OCI-LY3 (cell line): ENCODE data around the gene LGI2.
"Not testable (repeated sequence)": the region's sequence is repeated elsewhere in the genome, so short reads cannot be mapped to it uniquely, and the experiment has no call there.

Experiments
- H2AFZ ChIP-seq: fragments of 200-600, 300-600 bp; shearing (Covaris generic); 2 replicates; pipeline ENCODE4 v1.6.0; 2014; ENCODE audit warnings: antibody characterized with exemption, low read depth, low read length
- H3K27ac ChIP-seq: fragments of 200-600, 300-600 bp; sonication (generic); 2 replicates; pipeline ENCODE4 v1.5.1; 2014; ENCODE audit warnings: mild to moderate bottlenecking, low read length, moderate library complexity, mixed read lengths
- H3K27me3 ChIP-seq: fragments of 200-600, 300-600 bp; sonication (generic); 2 replicates; pipeline ENCODE4 v1.6.1; 2014; ENCODE audit warnings: low read depth, low read length, mixed read lengths
- H3K36me3 ChIP-seq: fragments of 200-600, 300-600 bp; sonication (generic); replicated peaks from 2 replicates; pipeline ENCODE3; 2014; ENCODE audit warnings: low read depth, low read length, mixed read lengths
- H3K4me1 ChIP-seq: fragments of 300-600, 200-600 bp; sonication (generic); 2 replicates; pipeline ENCODE4 v1.6.1; 2014; ENCODE audit warnings: low read length, mixed read lengths
- H3K4me2 ChIP-seq: fragments of 200-600, 300-600 bp; sonication (generic); 2 replicates; pipeline ENCODE4 v1.6.1; 2014; ENCODE audit warnings: low read length, mixed read lengths
- H3K4me3 ChIP-seq: fragments of 300-600, 200-600 bp; sonication (generic); 2 replicates; pipeline ENCODE4 v1.5.1; 2014; ENCODE audit warnings: antibody characterized with exemption, mild to moderate bottlenecking, low read length, moderate library complexity
- H3K79me2 ChIP-seq: fragments of 300-600, 200-600 bp; shearing (Covaris generic); 2 replicates; pipeline ENCODE4 v1.6.1; 2014; ENCODE audit warnings: mild to moderate bottlenecking, low read length, mixed read lengths
- H3K9ac ChIP-seq: fragments of 300-600, 200-600 bp; shearing (Covaris generic); 2 replicates; pipeline ENCODE4 v1.6.0; 2014; ENCODE audit warnings: mild to moderate bottlenecking, low read length, moderate library complexity
- H3K9me3 ChIP-seq: fragments of 200-600, 300-600 bp; shearing (Covaris generic); 2 replicates; pipeline ENCODE4 v1.6.1; 2014; ENCODE audit warnings: low read length, mixed read lengths; ENCODE audit not compliant: insufficient read depth
- H4K20me1 ChIP-seq: fragments of 200-600, 300-600 bp; sonication (generic); 2 replicates; pipeline ENCODE4 v1.6.1; 2016; ENCODE audit warnings: low read length, mixed read lengths; ENCODE audit not compliant: insufficient read depth
- CTCF ChIP-seq: fragments of 200-600, 300-600 bp; sonication (generic); IDR thresholded peaks from 2 replicates; pipeline ENCODE4 v1.5.1; 2014; ENCODE audit warnings: antibody characterized with exemption, low read length, low read depth
- EZH2phosphoT487 ChIP-seq: fragments of 200-600 bp; shearing (Covaris generic); IDR thresholded peaks from 2 replicates; pipeline ENCODE4 v1.6.1; 2018; ENCODE audit warnings: antibody characterized with exemption, mixed run types, low read depth

Gene LGI2

GRCh38 chr4:25021216-25021615 is 9.5 kb downstream of the LGI2 start:
- no peaks in the 10 kb centered on the region for H4K20me1 ChIP-seq
- H3K9ac ChIP-seq: no peak overlapping the region
- H3K27me3 ChIP-seq: peaks cover 17% of the 10 kb centered on the region
- no peak overlapping the region for H3K4me2 ChIP-seq
- H3K4me3 ChIP-seq: no peak overlapping the region
- no peaks in the 10 kb centered on the region for H3K9me3 ChIP-seq
- no peaks in the 10 kb centered on the region for H3K4me1 ChIP-seq
- no peak overlapping the region for H2AFZ ChIP-seq
- no peak overlapping the region for H3K27ac ChIP-seq
- H3K36me3 ChIP-seq: no peaks in the 10 kb centered on the region
- H3K79me2 ChIP-seq: no peaks in the 10 kb centered on the region
- TF ChIP-seq CTCF (no peak), EZH2phosphoT487 (no peak)

GRCh38 chr4:25020236-25020635 is 10.5 kb downstream of the LGI2 start:
- no peak overlapping the region for H3K9ac ChIP-seq
- H3K4me3 ChIP-seq: no peak overlapping the region
- H3K36me3 ChIP-seq: no peaks in the 10 kb centered on the region
- H3K27me3 ChIP-seq: peaks cover 17% of the 10 kb centered on the region
- H3K4me1 ChIP-seq: no peaks in the 10 kb centered on the region
- TF ChIP-seq CTCF (no peak), EZH2phosphoT487 (no peak)
- no peak overlapping the region for H3K27ac ChIP-seq
- no peaks in the 10 kb centered on the region for H3K79me2 ChIP-seq
- no peak overlapping the region for H2AFZ ChIP-seq
- no peaks in the 10 kb centered on the region for H3K9me3 ChIP-seq
- no peak overlapping the region for H3K4me2 ChIP-seq
- H4K20me1 ChIP-seq: no peaks in the 10 kb centered on the region

GRCh38 chr4:25019501-25019900 is 11.2 kb downstream of the LGI2 start:
- Histone ChIP-seq H3K79me2 (no peaks in the 10 kb centered on the region), H3K4me2 (no peak overlapping the region), H3K27me3 (peaks cover 17% of the 10 kb centered on the region), H4K20me1 (no peaks in the 10 kb centered on the region), H3K9me3 (no peaks in the 10 kb centered on the region), H3K4me3 (no peak overlapping the region), H2AFZ (no peak overlapping the region), H3K9ac (no peak overlapping the region), H3K4me1 (no peaks in the 10 kb centered on the region), H3K27ac (no peak overlapping the region), H3K36me3 (no peaks in the 10 kb centered on the region)
- TF ChIP-seq CTCF (no peak), EZH2phosphoT487 (no peak)

GRCh38 chr4:25015012-25015411 is 15.7 kb downstream of the LGI2 start:
- H3K27me3 ChIP-seq: peaks cover 5% of the 10 kb centered on the region; the same call in 1 of the 2 replicates
- H2AFZ ChIP-seq: no peak overlapping the region
- H3K79me2 ChIP-seq: no peaks in the 10 kb centered on the region
- no peak overlapping the region for H3K27ac ChIP-seq
- no peak overlapping the region for H3K4me2 ChIP-seq
- no peaks in the 10 kb centered on the region for H3K4me1 ChIP-seq
- TF ChIP-seq EZH2phosphoT487 (no peak), CTCF (no peak)
- no peak overlapping the region for H3K4me3 ChIP-seq
- no peak overlapping the region for H3K9ac ChIP-seq
- no peaks in the 10 kb centered on the region for H3K36me3 ChIP-seq
- H4K20me1 ChIP-seq: no peaks in the 10 kb centered on the region
- no peaks in the 10 kb centered on the region for H3K9me3 ChIP-seq

GRCh38 chr4:25014662-25014983 is 16.1 kb downstream of the LGI2 start:
- not testable (repeated sequence) for H4K20me1 ChIP-seq, H3K4me1 ChIP-seq

More at GRCh38 chr4:25014662-25014983, 16.1 kb downstream of the LGI2 start:
- H3K9ac ChIP-seq, H3K36me3 ChIP-seq, H3K79me2 ChIP-seq, H3K27ac ChIP-seq, H3K4me2 ChIP-seq, H2AFZ ChIP-seq, H3K9me3 ChIP-seq, H3K27me3 ChIP-seq, H3K4me3 ChIP-seq: not testable (repeated sequence)
